RPMI8226 (cell line): Measurements from ENCODE around the gene VAT1L.

Experiments
- DNase-seq: peaks from one replicate; pipeline ENCODE4 v3.0.0-alpha.2; 2015

The VAT1L gene

GRCh38 chr16:77784441-77785372 is 3.7 kb upstream of the VAT1L start:
- no peak for DNase-seq

- DNase-seq: no peak
These were observed 3.0 kb upstream of the VAT1L start for GRCh38 chr16:77785373-77785764.

GRCh38 chr16:77786186-77786847 is 2.0 kb upstream of the VAT1L start:
- no peak for DNase-seq

GRCh38 chr16:77787452-77787851 is 912 bp upstream of the VAT1L start:
- no peak for DNase-seq

- DNase-seq: no peak
These were observed 983 bp downstream of the VAT1L start for GRCh38 chr16:77789085-77790008.

- DNase-seq: no peak
These were observed 1.6 kb downstream of the VAT1L start for GRCh38 chr16:77790009-77790372.

GRCh38 chr16:77790912-77791311 is 2.5 kb downstream of the VAT1L start:
- no peak for DNase-seq

- DNase-seq: no peak
These were observed 5.1 kb downstream of the VAT1L start for GRCh38 chr16:77793417-77793816.

- no peak for DNase-seq
These were observed 6.2 kb downstream of the VAT1L start for GRCh38 chr16:77794586-77794985.

GRCh38 chr16:77801817-77802216 is 13.5 kb downstream of the VAT1L start:
- DNase-seq: no peak

- DNase-seq: no peak
These were observed 17.0 kb downstream of the VAT1L start for GRCh38 chr16:77805398-77805797.

GRCh38 chr16:77807021-77807420 is 18.7 kb downstream of the VAT1L start:
- DNase-seq: no peak

- DNase-seq: no peak
These were observed 24.6 kb downstream of the VAT1L start for GRCh38 chr16:77812856-77813500.

GRCh38 chr16:77816293-77816692 is 27.9 kb downstream of the VAT1L start:
- no peak for DNase-seq

- DNase-seq: no peak
These were observed 32.0 kb downstream of the VAT1L start for GRCh38 chr16:77820340-77820739.

- DNase-seq: no peak
These were observed 34.3 kb downstream of the VAT1L start for GRCh38 chr16:77822661-77823060.

GRCh38 chr16:77823067-77823466 is 34.7 kb downstream of the VAT1L start:
- DNase-seq: no peak

GRCh38 chr16:77825196-77825595 is 36.8 kb downstream of the VAT1L start:
- DNase-seq: no peak

- no peak for DNase-seq
These were observed 38.7 kb downstream of the VAT1L start for GRCh38 chr16:77827032-77827431.

GRCh38 chr16:77833921-77834634 is 45.7 kb downstream of the VAT1L start:
- DNase-seq: no peak

GRCh38 chr16:77834635-77835540 is 46.5 kb downstream of the VAT1L start:
- DNase-seq: no peak
